ENCODE data around the gene MYO1D.

DNA sequence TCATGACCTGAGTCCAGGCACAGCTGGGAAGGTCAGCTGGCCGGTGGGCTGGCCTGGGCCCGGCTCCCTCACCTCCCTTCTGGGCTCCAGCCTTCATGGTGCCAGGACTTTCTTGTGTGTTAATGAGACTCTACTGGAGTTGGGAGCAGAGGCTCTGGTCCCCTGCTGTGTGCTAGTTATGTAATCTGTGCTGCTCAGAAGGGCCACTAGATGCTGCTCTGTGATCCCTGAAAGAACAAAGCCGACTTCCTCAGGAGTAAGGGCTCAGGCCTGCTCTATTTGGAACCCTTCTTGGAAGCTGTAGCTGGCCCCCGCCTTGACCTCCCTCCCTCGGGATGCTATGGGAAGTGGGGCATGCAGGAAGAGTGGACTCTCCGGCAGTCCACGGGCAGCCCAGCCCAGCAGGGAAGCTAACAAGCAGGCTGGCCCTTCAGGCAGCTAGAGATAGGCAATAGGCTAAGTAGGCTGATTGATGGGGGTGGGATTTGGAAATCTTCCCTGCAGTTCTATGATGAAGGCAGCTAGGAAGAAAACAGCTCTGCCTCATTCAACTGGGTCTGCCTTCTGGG is 393.4 kb downstream of the MYO1D start:
- TF ChIP-seq, protein P1, sequence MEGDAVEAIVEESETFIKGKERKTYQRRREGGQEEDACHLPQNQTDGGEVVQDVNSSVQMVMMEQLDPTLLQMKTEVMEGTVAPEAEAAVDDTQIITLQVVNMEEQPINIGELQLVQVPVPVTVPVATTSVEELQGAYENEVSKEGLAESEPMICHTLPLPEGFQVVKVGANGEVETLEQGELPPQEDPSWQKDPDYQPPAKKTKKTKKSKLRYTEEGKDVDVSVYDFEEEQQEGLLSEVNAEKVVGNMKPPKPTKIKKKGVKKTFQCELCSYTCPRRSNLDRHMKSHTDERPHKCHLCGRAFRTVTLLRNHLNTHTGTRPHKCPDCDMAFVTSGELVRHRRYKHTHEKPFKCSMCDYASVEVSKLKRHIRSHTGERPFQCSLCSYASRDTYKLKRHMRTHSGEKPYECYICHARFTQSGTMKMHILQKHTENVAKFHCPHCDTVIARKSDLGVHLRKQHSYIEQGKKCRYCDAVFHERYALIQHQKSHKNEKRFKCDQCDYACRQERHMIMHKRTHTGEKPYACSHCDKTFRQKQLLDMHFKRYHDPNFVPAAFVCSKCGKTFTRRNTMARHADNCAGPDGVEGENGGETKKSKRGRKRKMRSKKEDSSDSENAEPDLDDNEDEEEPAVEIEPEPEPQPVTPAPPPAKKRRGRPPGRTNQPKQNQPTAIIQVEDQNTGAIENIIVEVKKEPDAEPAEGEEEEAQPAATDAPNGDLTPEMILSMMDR (IDR thresholded peaks at IDR 0.05): peak; percentile 76
- no peak for TF ChIP-seq EZH2 (IDR thresholded peaks at IDR 0.05; ENCODE audit: borderline replicate concordance, insufficient read depth, low read depth, low read length, poor library complexity, severe bottlenecking)
